Natural killer cell (primary cell): ENCODE measurements around the gene IL1RAPL1. TPM values are rescaled to one million over a fixed set of nuclear protein-coding genes. Genes with fewer than 3 reads are reported as not detected.

Experiments
- ATAC-seq, 3 donors: fragments of 150-1000 bp in 2 of 3; fragments of 200-7000 bp in 1 of 3; cut with Tn5 transposase; 1 replicate in 1 of 3; 2 replicates in 2 of 3; pipeline ENCODE4 v1.10.0; 2021; ENCODE audit warnings: mild to moderate bottlenecking in 2 of 3, moderate library complexity in 2 of 3
- DNase-seq, 2 donors: peaks; one replicate each; pipeline versions ENCODE4 v3.0.0 to v3.0.0-alpha.2; 2013 to 2021; ENCODE audit warnings: mixed read lengths in 1 of 2
- H3K27ac ChIP-seq: one replicate; pipeline ENCODE4 v1.5.1; 2013; ENCODE audit warnings: mild to moderate bottlenecking, low read length
- H3K27me3 ChIP-seq: one replicate; pipeline ENCODE4 v1.6.1; 2013; ENCODE audit warnings: low read length; ENCODE audit not compliant: control insufficient read depth, insufficient read depth
- H3K36me3 ChIP-seq: one replicate; pipeline ENCODE4 v1.6.1; 2013; ENCODE audit warnings: low read length; ENCODE audit not compliant: control insufficient read depth, insufficient read depth
- H3K4me1 ChIP-seq: one replicate; pipeline ENCODE4 v1.6.1; 2013; ENCODE audit warnings: low read length; ENCODE audit not compliant: control insufficient read depth, insufficient read depth
- H3K4me3 ChIP-seq: one replicate; pipeline ENCODE4 v1.5.1; 2013; ENCODE audit warnings: low read length
- H3K9me3 ChIP-seq: one replicate; pipeline ENCODE4 v1.6.1; 2013; ENCODE audit warnings: low read length; ENCODE audit not compliant: control insufficient read depth, insufficient read depth
- H3K27ac Mint-ChIP-seq, 2 donors: one replicate each; pipeline ENCODE4 v1.8.0; 2022; ENCODE audit warnings: mild to moderate bottlenecking in 2 of 2, mixed read lengths in 2 of 2, moderate library complexity in 1 of 2
- H3K27me3 Mint-ChIP-seq, 2 donors: one replicate each; pipeline ENCODE4 v1.8.0; 2022; ENCODE audit warnings: low read depth in 2 of 2, mixed read lengths in 2 of 2
- H3K36me3 Mint-ChIP-seq: one replicate; pipeline ENCODE4 v1.8.0; 2022; ENCODE audit warnings: mixed read lengths
- H3K4me1 Mint-ChIP-seq, 2 donors: one replicate each; pipeline ENCODE4 v1.8.0; 2022; ENCODE audit warnings: mixed read lengths in 2 of 2
- H3K4me3 Mint-ChIP-seq: one replicate; pipeline ENCODE4 v1.8.0; 2022; ENCODE audit warnings: mild to moderate bottlenecking, moderate library complexity, mixed read lengths
- H3K9me3 Mint-ChIP-seq, 2 donors: one replicate each; pipeline ENCODE4 v1.8.0; 2022; ENCODE audit warnings: mixed read lengths in 2 of 2
- whole genome bisulfite sequencing: methylation state at CpG from one replicate; pipeline ENCODE4 v1.1.7; 2013; ENCODE audit warnings: missing lambda C conversion rate; ENCODE audit not compliant: insufficient coverage; 5-methylcytosine and 5-hydroxymethylcytosine counted together
- intact Hi-C: fragments of 100-400 bp; cut with micrococcal nuclease; formaldehyde crosslinking; loops from one replicate; pipeline ENCODE4 v1.14.2; 2022
- total RNA-seq, 4 donors: library from RNA; stranded (reverse); fragments of 120-200 nt in 1 of 4; gene quantifications; one replicate each; pipeline versions ENCODE4 v1.2.3 to v1.2.4, GENCODE V29; 2013 to 2022
- TF ChIP-seq, protein P1 (sequence below): fragments of 200-600 bp; IDR thresholded peaks from one replicate; pipeline ENCODE4 v1.8.0; 2022; ENCODE audit warnings: antibody characterized with exemption

Gene IL1RAPL1
- total RNA-seq, 3 donors from 2014 or later (not counting 1 experiment from before 2014, with no cell fraction given), result not detected

GRCh38 chrX:28979877-28980276 is 392.6 kb downstream of the IL1RAPL1 start:
- H3K27me3 Mint-ChIP-seq, result no peaks in the 10 kb centered on the region
- intact Hi-C loops, result no loop called here
- H3K4me1 Mint-ChIP-seq, result peaks cover 0 to 6% of the 10 kb centered on the region in 2 donors

DNA sequence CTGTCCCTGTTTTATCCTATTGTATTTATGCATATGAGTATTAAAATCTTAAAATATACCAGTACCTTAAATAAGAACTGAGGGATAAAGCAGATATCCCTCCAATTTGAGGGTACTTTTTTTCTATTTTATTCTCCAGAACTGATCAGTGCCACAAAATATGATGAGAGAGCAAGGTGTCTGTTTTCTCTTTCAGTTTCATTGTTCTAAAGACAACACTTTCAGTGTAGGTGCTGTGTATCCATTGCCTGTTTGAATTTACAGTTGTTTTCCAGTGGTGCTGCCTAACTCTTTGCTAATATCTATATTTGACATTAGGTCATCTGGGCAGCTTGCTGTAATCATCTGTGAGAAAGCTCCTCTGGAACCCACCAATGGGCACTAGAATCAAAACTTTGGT is 394.7 kb downstream of the IL1RAPL1 start:
- Histone ChIP-seq H3K27ac (no peak overlapping the region), H3K9me3 (no peaks in the 10 kb centered on the region), H3K36me3 (no peaks in the 10 kb centered on the region), H3K27me3 (no peaks in the 10 kb centered on the region), H3K4me1 (no peaks in the 10 kb centered on the region), H3K4me3 (no peak overlapping the region)
- Mint-ChIP-seq H3K27ac (no peak overlapping the region), H3K9me3 (peaks cover 15 to 28% of the 10 kb centered on the region in 2 donors), H3K36me3 (no peaks in the 10 kb centered on the region), H3K4me1 (peaks cover 0 to 6% of the 10 kb centered on the region in 2 donors), H3K27me3 (no peaks in the 10 kb centered on the region), H3K4me3 (no peak overlapping the region)
- ATAC-seq (no peak), DNase-seq (no peak)
- TF ChIP-seq, protein P1, sequence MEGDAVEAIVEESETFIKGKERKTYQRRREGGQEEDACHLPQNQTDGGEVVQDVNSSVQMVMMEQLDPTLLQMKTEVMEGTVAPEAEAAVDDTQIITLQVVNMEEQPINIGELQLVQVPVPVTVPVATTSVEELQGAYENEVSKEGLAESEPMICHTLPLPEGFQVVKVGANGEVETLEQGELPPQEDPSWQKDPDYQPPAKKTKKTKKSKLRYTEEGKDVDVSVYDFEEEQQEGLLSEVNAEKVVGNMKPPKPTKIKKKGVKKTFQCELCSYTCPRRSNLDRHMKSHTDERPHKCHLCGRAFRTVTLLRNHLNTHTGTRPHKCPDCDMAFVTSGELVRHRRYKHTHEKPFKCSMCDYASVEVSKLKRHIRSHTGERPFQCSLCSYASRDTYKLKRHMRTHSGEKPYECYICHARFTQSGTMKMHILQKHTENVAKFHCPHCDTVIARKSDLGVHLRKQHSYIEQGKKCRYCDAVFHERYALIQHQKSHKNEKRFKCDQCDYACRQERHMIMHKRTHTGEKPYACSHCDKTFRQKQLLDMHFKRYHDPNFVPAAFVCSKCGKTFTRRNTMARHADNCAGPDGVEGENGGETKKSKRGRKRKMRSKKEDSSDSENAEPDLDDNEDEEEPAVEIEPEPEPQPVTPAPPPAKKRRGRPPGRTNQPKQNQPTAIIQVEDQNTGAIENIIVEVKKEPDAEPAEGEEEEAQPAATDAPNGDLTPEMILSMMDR, result no peak
- intact Hi-C loops, result no loop called here

More at GRCh38 chrX:28979877-28980276, 392.6 kb downstream of the IL1RAPL1 start:
- TF ChIP-seq, protein P1, result no peak
- H3K36me3 ChIP-seq, result no peaks in the 10 kb centered on the region
- H3K36me3 Mint-ChIP-seq, result no peaks in the 10 kb centered on the region
- no peak overlapping the region for H3K4me3 Mint-ChIP-seq
- H3K9me3 Mint-ChIP-seq, result peaks cover 15 to 28% of the 10 kb centered on the region in 2 donors
- H3K27ac Mint-ChIP-seq, result no peak overlapping the region
- ATAC-seq (no peak), DNase-seq (no peak)
- no peak overlapping the region for H3K27ac ChIP-seq
- WGBS, result 71% methylated on average over 1 of the region's 1 CpG
- no peaks in the 10 kb centered on the region for H3K9me3 ChIP-seq
- no peak overlapping the region for H3K4me3 ChIP-seq
- no peaks in the 10 kb centered on the region for H3K4me1 ChIP-seq
- no peaks in the 10 kb centered on the region for H3K27me3 ChIP-seq

DNA sequence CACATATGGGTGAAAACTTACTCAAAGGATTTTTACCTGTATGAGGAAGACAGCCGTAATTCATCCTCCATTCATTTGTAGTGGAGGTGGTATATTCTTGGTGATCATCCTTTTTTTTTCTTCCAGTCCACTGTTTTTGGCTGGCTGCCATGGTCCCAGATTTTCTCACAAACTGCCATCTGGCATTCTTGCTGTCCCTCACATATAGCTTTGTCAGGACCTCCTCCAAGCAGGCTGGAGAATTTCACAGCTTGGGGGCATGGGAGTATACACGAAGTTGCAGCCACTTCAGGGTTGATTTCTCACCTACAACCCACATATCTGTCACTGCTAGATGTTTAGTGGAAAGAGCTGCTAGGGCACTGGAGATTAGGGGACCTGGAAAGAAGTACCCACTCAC is 401.0 kb downstream of the IL1RAPL1 start:
- no peaks in the 10 kb centered on the region for H3K4me1 ChIP-seq
- H3K4me1 Mint-ChIP-seq, result no peaks in the 10 kb centered on the region
- no peaks in the 10 kb centered on the region for H3K27me3 Mint-ChIP-seq
- intact Hi-C loops, result no loop called here
- H3K36me3 ChIP-seq, result no peaks in the 10 kb centered on the region
- no peak overlapping the region for H3K4me3 Mint-ChIP-seq
- DNase-seq, result no peak
- H3K27me3 ChIP-seq, result no peaks in the 10 kb centered on the region
- TF ChIP-seq, protein P1, result no peak
- H3K27ac Mint-ChIP-seq, result no peak overlapping the region
- H3K4me3 ChIP-seq, result no peak overlapping the region
- no peak for ATAC-seq
- peaks cover 5 to 7% of the 10 kb centered on the region in 2 donors for H3K9me3 Mint-ChIP-seq
- H3K36me3 Mint-ChIP-seq, result no peaks in the 10 kb centered on the region
- H3K9me3 ChIP-seq, result no peaks in the 10 kb centered on the region
- no peak overlapping the region for H3K27ac ChIP-seq
- no CpG with 5 or more reads among the region's 2 CpGs for WGBS

GRCh38 chrX:28997706-28998463 is 410.6 kb downstream of the IL1RAPL1 start:
- no peaks in the 10 kb centered on the region for H3K36me3 Mint-ChIP-seq
- H3K4me3 Mint-ChIP-seq, result no peak overlapping the region
- H3K27ac Mint-ChIP-seq, result no peak overlapping the region
- TF ChIP-seq, protein P1, result no peak
- no peaks in the 10 kb centered on the region for H3K4me1 Mint-ChIP-seq
- no peaks in the 10 kb centered on the region for H3K36me3 ChIP-seq
- no peak overlapping the region for H3K4me3 ChIP-seq
- no peaks in the 10 kb centered on the region for H3K27me3 Mint-ChIP-seq
- H3K9me3 ChIP-seq, result no peaks in the 10 kb centered on the region
- H3K9me3 Mint-ChIP-seq, result peaks cover 12 to 13% of the 10 kb centered on the region in 2 donors
- intact Hi-C loops, result no loop called here
- H3K4me1 ChIP-seq, result no peaks in the 10 kb centered on the region
- no peaks in the 10 kb centered on the region for H3K27me3 ChIP-seq
- no CpG with 5 or more reads among the region's 1 CpG for WGBS
- DNase-seq (no peak), ATAC-seq (no peak)
- H3K27ac ChIP-seq, result no peak overlapping the region
